Thyroid gland (tissue), 4 donors: Measurements from ENCODE around the gene OMG. TPM values are rescaled to one million over a fixed set of nuclear protein-coding genes. Genes with fewer than 3 reads are reported as not detected.
"Not testable (repeated sequence)": the region's sequence is repeated elsewhere in the genome, so short reads cannot be mapped to it uniquely, and the experiment has no call there.

Experiments used
- DNase-seq, 2 donors: peaks; one replicate each; pipeline ENCODE4 v3.0.0-alpha.2; 2019
- H3K27ac ChIP-seq, 3 donors: fragments of 200-600 bp; sonication (generic); 1 replicate in 2 of 3; 2 replicates in 1 of 3; pipeline ENCODE4 v1.5.1; 2016 to 2019; ENCODE audit warnings: mild to moderate bottlenecking in 1 of 3, moderate library complexity in 1 of 3
- H3K27me3 ChIP-seq: fragments of 200-600 bp; sonication (generic); one replicate; pipeline ENCODE4 v1.5.1; 2019
- H3K36me3 ChIP-seq, 2 donors: fragments of 200-600 bp; sonication (generic); one replicate each; pipeline ENCODE4 v1.5.1; 2016 to 2019
- H3K4me1 ChIP-seq, 2 donors: fragments of 200-600 bp; sonication (generic); one replicate each; pipeline ENCODE4 v1.5.1; 2017 to 2019
- H3K4me3 ChIP-seq, 3 donors: fragments of 200-600 bp; sonication (generic); replicated peaks in 1 of 3; 1 replicate in 2 of 3; 2 replicates in 1 of 3; pipeline ENCODE4 v1.5.1; 2016; ENCODE audit warnings: mild to moderate bottlenecking in 1 of 3
- H3K9me3 ChIP-seq: fragments of 200-600 bp; sonication (generic); one replicate; pipeline ENCODE4 v1.5.1; 2017
- CTCF ChIP-seq, 6 experiments: fragments of 200-600 bp in 3 of 6; fragments of 450-650 bp in 3 of 6; sonication (generic) in 3 of 6; IDR thresholded peaks; one replicate each; pipeline ENCODE4 v1.5.1; 2016 to 2019; ENCODE audit warnings: antibody characterized with exemption in 6 of 6, mild to moderate bottlenecking in 2 of 6, inconsistent platforms in 1 of 6, moderate library complexity in 1 of 6
- POLR2A ChIP-seq, 2 donors: fragments of 450-650 bp; IDR thresholded peaks; one replicate each; pipeline ENCODE4 v1.6.1; 2017; ENCODE audit warnings: antibody characterized with exemption in 2 of 2, mild to moderate bottlenecking in 2 of 2, moderate library complexity in 1 of 2
- WGBS, 2 donors: methylation state at CpG; one replicate each; pipeline ENCODE4 v1.1.5; 2017; 5-methylcytosine and 5-hydroxymethylcytosine counted together
- intact Hi-C: fragments of 100-400 bp; cut with DNase I; formaldehyde crosslinking; loops from one replicate; pipeline ENCODE4 v1.15.1; 2023
- total RNA-seq, 4 donors: library from RNA; depleted of rRNA; stranded (reverse); fragments of >200 nt; gene quantifications; one replicate each; pipeline ENCODE4 v1.2.3, GENCODE V29; 2016

OMG gene, protein sequence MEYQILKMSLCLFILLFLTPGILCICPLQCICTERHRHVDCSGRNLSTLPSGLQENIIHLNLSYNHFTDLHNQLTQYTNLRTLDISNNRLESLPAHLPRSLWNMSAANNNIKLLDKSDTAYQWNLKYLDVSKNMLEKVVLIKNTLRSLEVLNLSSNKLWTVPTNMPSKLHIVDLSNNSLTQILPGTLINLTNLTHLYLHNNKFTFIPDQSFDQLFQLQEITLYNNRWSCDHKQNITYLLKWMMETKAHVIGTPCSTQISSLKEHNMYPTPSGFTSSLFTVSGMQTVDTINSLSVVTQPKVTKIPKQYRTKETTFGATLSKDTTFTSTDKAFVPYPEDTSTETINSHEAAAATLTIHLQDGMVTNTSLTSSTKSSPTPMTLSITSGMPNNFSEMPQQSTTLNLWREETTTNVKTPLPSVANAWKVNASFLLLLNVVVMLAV
- 1 to 10 TPM in 1 of 4 donors, under 1 TPM in 1, not detected in 2; 0.45 to 2.1 TPM for total RNA-seq

DNA sequence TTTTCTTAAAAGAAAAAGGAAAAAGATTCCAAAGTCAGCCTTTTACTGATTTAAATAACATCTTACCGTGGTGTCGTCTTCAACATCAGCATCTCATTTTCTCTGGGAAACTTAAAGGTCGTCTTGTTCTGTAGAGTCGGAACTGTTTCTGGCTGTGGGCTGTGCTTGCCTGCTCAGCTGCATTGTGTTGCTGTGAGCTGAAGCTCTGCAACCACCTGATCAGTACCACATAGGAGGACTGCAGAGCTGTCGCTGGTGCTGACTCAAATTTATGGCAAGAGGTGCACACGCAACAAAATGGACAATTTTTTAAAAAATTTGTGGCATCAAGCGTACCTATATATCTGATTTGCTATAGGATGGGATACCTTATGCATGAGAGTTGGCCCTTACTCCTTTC is at the start of gene OMG:
Gene OMG, minus strand, starts transcription at position 150 of the 400 bp plus-strand sequence. CDS start 908 bp downstream, outside the sequence.
- Histone ChIP-seq H3K4me1 (no peaks in the 10 kb centered on the region), H3K4me3 (no peak within 1 kb of the TSS), H3K27me3 (no peaks in the 10 kb centered on the region), H3K27ac (no peak within 1 kb of the TSS), H3K9me3 (no peaks in the 10 kb centered on the region), H3K36me3 (no peaks in the 10 kb centered on the region)
- WGBS, 2 donors, result 89 to 90% methylated on average over 7 of the region's 7 CpGs
- no peak for DNase-seq
- intact Hi-C loops, result no loop called here
- TF ChIP-seq CTCF (IDR thresholded peaks at IDR 0.05) (no peak), POLR2A (IDR thresholded peaks at IDR 0.05) (no peak)

- H3K4me3 ChIP-seq, H3K9me3 ChIP-seq, H3K27me3 ChIP-seq, DNase-seq, H3K4me1 ChIP-seq, intact Hi-C loops, H3K27ac ChIP-seq: not testable (repeated sequence)
- peaks cover 4 to 30% of the 10 kb centered on the region in 2 donors for H3K36me3 ChIP-seq
- WGBS, 2 donors, result 92 to 96% methylated on average over 12 to 15 of the region's 34 CpGs
These were observed 48.2 kb upstream of the OMG start for GRCh38 chr17:31345191-31345747.

DNA sequence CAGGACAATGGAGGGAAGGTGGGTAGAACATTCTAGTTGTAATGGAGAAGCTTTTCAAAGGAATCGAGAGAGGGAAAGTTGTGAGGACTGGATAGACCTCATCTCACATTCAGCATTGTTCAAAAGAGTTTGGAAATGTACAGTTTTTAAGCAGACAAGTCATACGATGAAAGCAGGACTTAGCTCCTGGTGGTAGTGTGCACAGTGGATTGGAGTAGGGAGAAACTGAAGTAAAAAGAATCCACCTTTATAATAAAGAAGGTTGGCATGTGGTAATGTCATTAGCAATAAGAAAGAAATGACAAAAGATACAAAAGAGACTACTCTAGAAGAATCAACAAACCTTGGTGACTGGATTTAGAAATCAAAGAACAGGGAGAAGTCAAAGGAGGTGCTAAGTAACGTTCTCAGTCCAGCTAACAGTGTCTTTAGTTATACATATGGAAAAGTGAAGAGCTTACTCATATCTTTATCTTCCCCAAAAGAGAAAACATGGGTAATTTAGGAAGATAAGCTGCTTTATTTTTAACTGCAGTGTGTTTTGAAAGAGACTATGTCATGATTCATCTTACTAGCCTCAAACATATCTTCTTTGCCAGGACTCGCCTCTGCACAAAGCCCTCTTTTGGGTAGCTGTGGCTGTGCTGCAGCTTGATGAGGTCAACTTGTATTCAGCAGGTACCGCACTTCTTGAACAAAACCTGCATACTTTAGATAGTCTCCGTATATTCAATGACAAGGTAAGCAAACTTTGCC is 43.0 kb upstream of the OMG start:
- TF ChIP-seq POLR2A (IDR thresholded peaks at IDR 0.05) (no peak), CTCF (IDR thresholded peaks at IDR 0.05) (no peak)
- 90 to 92% methylated on average over 6 of the region's 6 CpGs for WGBS, 2 donors
- H3K4me1 ChIP-seq, result no peaks in the 10 kb centered on the region
- peaks cover 8 to 33% of the 10 kb centered on the region in 2 donors for H3K36me3 ChIP-seq
- no peak overlapping the region for H3K27ac ChIP-seq
- H3K27me3 ChIP-seq, result no peaks in the 10 kb centered on the region
- DNase-seq, result no peak
- intact Hi-C loops, result no loop called here
- no peak overlapping the region for H3K4me3 ChIP-seq
- H3K9me3 ChIP-seq, result no peaks in the 10 kb centered on the region

DNA sequence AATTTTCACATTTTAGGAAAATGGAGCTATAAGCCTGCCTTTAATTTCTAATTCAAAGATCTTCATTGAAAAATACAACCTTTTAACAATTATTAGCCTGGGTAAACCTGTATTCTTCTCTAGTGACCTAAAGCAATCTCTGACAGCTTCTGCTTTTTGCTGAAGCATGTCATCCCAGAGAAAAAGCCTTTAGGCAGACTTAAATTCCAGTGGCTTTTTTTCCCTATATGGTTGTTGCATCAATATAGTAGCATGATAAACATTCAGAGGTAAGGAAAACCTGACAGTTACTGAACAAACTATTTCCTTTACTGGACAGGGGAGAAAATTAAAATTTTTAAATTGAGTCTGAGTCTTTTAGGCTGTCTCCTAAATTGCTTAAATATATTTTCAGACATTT is 32.2 kb upstream of the OMG start:
- no peak for DNase-seq
- Histone ChIP-seq H3K27me3 (no peaks in the 10 kb centered on the region), H3K4me3 (no peak overlapping the region), H3K27ac (no peak overlapping the region), H3K36me3 (peaks cover 0 to 11% of the 10 kb centered on the region in 2 donors), H3K9me3 (no peaks in the 10 kb centered on the region), H3K4me1 (no peaks in the 10 kb centered on the region)
- intact Hi-C loops, result no loop called here
- TF ChIP-seq POLR2A (IDR thresholded peaks at IDR 0.05) (no peak), CTCF (IDR thresholded peaks at IDR 0.05) (no peak)

DNA sequence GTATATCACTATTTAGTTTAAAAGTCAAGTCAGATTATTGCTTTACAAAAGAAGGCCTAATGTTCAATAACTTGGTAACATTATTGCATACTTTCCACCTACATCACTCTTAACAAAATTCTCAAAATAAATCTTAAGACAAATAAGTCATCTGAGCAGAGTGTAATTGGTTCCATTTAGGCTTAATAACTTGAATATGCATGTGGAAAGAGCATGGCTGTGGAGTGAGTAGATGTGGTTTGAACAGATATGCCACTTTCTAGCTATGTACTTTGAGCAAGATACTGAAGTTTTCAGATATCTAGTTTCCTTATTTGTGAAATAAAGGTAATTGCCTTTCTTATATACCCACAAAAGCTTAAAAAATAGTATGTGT is 31.1 kb upstream of the OMG start:
- H3K9me3 ChIP-seq, result no peaks in the 10 kb centered on the region
- intact Hi-C loops, result no loop called here

More for the DNA sequence above, 31.1 kb upstream of the OMG start:
- H3K27ac ChIP-seq, result no peak overlapping the region
- DNase-seq, result no peak
- H3K4me3 ChIP-seq, result no peak overlapping the region
- peaks cover 0 to 11% of the 10 kb centered on the region in 2 donors for H3K36me3 ChIP-seq
- no peaks in the 10 kb centered on the region for H3K27me3 ChIP-seq
- no peaks in the 10 kb centered on the region for H3K4me1 ChIP-seq
- no peak for TF ChIP-seq POLR2A (IDR thresholded peaks at IDR 0.05)
- no peak for TF ChIP-seq CTCF (IDR thresholded peaks at IDR 0.05)
